Measurements from ENCODE around the gene APOA4.

The APOA4 gene

DNA sequence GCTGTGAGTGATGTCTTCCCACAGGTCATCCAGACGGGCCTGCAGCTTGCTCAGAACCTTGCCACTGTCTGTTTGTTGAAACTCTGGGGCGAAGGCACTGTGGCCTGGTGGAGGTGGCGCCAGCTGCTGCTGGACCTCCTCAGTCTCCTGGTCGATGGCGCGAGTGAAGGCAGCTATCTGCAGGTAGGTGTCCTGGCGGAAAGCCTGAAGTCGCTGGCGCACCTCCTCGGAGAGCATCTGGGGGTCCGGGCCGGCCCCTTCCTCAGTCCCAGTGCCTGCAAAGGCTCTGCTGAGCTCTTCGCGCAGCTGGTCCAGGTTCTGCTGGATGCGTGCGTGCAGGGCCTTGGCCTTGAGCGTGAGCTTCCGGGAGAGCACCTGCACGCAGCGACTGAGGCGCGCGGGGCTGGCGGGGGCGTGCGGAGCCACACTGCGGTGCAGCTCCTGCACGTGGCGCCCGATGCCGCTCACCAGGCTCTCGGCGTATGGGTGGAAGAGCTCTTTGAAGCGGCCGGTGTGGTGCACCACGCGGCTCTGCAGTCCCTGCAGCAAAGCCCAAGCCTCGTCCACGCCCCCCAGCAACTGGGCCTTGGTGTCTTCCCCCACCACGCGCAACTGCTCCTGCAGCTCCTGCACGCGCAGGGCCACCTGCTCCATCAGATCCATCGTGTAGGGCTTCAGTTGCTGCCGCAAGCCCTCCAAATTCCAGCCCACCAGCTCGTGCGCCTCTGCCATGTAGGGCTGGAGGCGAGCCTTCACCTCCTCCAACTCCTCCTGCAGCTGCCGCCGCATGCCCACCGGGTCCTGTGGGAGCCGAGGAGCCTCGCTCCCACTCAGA is 32.7 kb downstream of the APOA4 start:
- no peak overlapping the region for H3K4me3 ChIP-seq (ENCODE audit: extremely low read depth, insufficient read depth, low read length, poor library complexity, severe bottlenecking)
- peaks cover 15% of the 10 kb centered on the region for H3K36me3 ChIP-seq (ENCODE audit: control insufficient read depth, insufficient read depth, low read length)
- no peaks in the 10 kb centered on the region for H3K9me3 ChIP-seq (ENCODE audit: control insufficient read depth, low read length)
- no peak overlapping the region for H3K27ac ChIP-seq (ENCODE audit: low read depth, low read length, severe bottlenecking)
- 93 to 95% methylated on average over 48 to 49 of the region's 53 CpGs for WGBS, 2 experiments (ENCODE audit: insufficient coverage in 2 of 2)
- no peaks in the 10 kb centered on the region for H3K4me1 ChIP-seq (ENCODE audit: control insufficient read depth, insufficient read depth, low read length, poor library complexity, severe bottlenecking)

- 86 to 91% methylated on average over 3 of the region's 4 CpGs for WGBS, 2 experiments (ENCODE audit: insufficient coverage in 2 of 2)
Measured at GRCh38 chr11:116788975-116789374, 34.1 kb downstream of the APOA4 start.

DNA sequence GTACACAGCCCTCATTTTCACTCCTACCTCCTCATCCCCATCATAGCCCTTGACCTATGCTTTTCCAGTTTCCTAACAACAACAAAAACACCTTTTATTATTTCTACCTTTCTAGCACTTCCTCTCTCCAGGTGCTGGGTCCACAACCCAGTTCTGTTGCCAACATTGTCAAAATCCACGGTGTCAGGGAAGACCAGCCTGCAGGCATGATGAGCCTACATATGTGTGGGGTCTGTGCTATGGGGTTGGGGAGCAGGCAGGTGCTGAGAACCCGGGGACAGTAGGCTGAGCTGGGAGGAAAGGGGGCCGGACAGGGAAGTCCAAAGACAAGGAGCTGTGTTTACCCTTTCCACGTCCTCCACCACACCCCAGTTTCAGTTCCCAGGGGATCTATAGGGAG is 34.6 kb downstream of the APOA4 start:
- no peak overlapping the region for H3K27ac ChIP-seq (ENCODE audit: low read depth, low read length, severe bottlenecking)
- peaks cover 33% of the 10 kb centered on the region for H3K36me3 ChIP-seq (ENCODE audit: control insufficient read depth, insufficient read depth, low read length)
- peak overlapping the region; percentile 82 for H3K4me3 ChIP-seq (ENCODE audit: extremely low read depth, insufficient read depth, low read length, poor library complexity, severe bottlenecking)
- H3K4me1 ChIP-seq (ENCODE audit: control insufficient read depth, insufficient read depth, low read length, poor library complexity, severe bottlenecking) = no peaks in the 10 kb centered on the region
- 86 to 100% methylated on average over 1 to 2 of the region's 4 CpGs for WGBS, 2 experiments (ENCODE audit: insufficient coverage in 2 of 2)
- no peaks in the 10 kb centered on the region for H3K9me3 ChIP-seq (ENCODE audit: control insufficient read depth, low read length)

More at GRCh38 chr11:116788975-116789374, 34.1 kb downstream of the APOA4 start:
- Histone ChIP-seq H3K36me3 (ENCODE audit: control insufficient read depth, insufficient read depth, low read length) (peaks cover 29% of the 10 kb centered on the region), H3K27ac (ENCODE audit: low read depth, low read length, severe bottlenecking) (no peak overlapping the region), H3K4me3 (ENCODE audit: extremely low read depth, insufficient read depth, low read length, poor library complexity, severe bottlenecking) (no peak overlapping the region), H3K4me1 (ENCODE audit: control insufficient read depth, insufficient read depth, low read length, poor library complexity, severe bottlenecking) (no peaks in the 10 kb centered on the region), H3K9me3 (ENCODE audit: control insufficient read depth, low read length) (no peaks in the 10 kb centered on the region)

- Histone ChIP-seq H3K36me3 (ENCODE audit: control insufficient read depth, insufficient read depth, low read length) (peaks cover 39% of the 10 kb centered on the region), H3K4me1 (ENCODE audit: control insufficient read depth, insufficient read depth, low read length, poor library complexity, severe bottlenecking) (no peaks in the 10 kb centered on the region), H3K27ac (ENCODE audit: low read depth, low read length, severe bottlenecking) (no peak within 1 kb of the TSS), H3K9me3 (ENCODE audit: control insufficient read depth, low read length) (no peaks in the 10 kb centered on the region), H3K4me3 (ENCODE audit: extremely low read depth, insufficient read depth, low read length, poor library complexity, severe bottlenecking) (peak within 1 kb of the TSS; percentile 82)
- 1% methylated on average over 48 to 51 of the region's 56 CpGs for WGBS, 2 experiments (ENCODE audit: insufficient coverage in 2 of 2)
Measured at GRCh38 chr11:116787786-116788486, 35.2 kb downstream of the APOA4 start, which contains the start of gene ZPR1. Gene ZPR1, minus strand, starts transcription at chr11:116788023. Its CDS starts 33 bp downstream, at chr11:116787990.

GRCh38 chr11:116787436-116787785 is 35.7 kb downstream of the APOA4 start:
- WGBS, 2 experiments (ENCODE audit: insufficient coverage in 2 of 2) = 0 to 7% methylated on average over 2 to 6 of the region's 15 CpGs
- Histone ChIP-seq H3K9me3 (ENCODE audit: control insufficient read depth, low read length) (no peaks in the 10 kb centered on the region), H3K4me1 (ENCODE audit: control insufficient read depth, insufficient read depth, low read length, poor library complexity, severe bottlenecking) (no peaks in the 10 kb centered on the region), H3K4me3 (ENCODE audit: extremely low read depth, insufficient read depth, low read length, poor library complexity, severe bottlenecking) (peak overlapping the region; percentile 82), H3K36me3 (ENCODE audit: control insufficient read depth, insufficient read depth, low read length) (peaks cover 44% of the 10 kb centered on the region), H3K27ac (ENCODE audit: low read depth, low read length, severe bottlenecking) (no peak overlapping the region)

DNA sequence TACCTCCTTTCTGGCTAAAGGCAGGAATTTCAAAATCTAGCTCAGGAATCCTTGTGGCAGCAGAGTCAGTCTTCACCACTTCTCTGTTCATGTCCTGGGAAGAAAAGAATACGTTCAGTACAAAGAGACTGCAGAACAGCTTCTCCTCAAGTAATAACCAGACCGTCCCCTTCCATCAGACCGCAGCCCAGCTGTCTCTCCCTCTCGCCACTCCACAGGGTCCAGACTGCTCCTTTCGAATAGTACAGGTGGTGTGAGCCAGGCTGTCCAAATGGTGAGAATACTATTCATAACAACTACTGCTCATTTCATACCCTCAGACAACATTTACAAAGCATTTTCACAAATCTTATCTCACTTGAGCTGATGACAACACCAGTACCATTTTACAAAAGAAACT is 36.1 kb downstream of the APOA4 start:
- Histone ChIP-seq H3K9me3 (ENCODE audit: control insufficient read depth, low read length) (no peaks in the 10 kb centered on the region), H3K4me1 (ENCODE audit: control insufficient read depth, insufficient read depth, low read length, poor library complexity, severe bottlenecking) (no peaks in the 10 kb centered on the region), H3K4me3 (ENCODE audit: extremely low read depth, insufficient read depth, low read length, poor library complexity, severe bottlenecking) (peak overlapping the region; percentile 82), H3K36me3 (ENCODE audit: control insufficient read depth, insufficient read depth, low read length) (peaks cover 49% of the 10 kb centered on the region), H3K27ac (ENCODE audit: low read depth, low read length, severe bottlenecking) (no peak overlapping the region)
- WGBS, 2 experiments (ENCODE audit: insufficient coverage in 2 of 2) = 80 to 88% methylated on average over 1 to 2 of the region's 5 CpGs

DNA sequence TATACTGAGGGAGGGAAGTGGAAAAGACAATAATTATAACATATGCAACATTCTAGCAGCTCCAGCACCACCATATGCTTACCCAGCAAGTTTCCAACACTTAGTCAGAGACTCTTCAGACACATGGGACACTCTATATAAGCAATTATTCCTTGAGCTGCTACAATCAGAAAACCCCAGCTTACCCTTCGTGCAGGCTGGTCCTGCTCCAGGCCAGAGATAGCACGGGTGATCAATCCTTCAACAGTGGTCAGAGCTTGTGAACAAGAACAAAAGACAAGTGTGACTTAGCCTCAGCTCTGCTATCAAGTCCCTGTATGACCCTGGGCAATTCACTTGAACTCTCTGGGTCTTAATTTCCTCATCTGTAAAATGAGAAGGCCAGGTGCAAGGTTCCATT is 36.8 kb downstream of the APOA4 start:
- Histone ChIP-seq H3K36me3 (ENCODE audit: control insufficient read depth, insufficient read depth, low read length) (peaks cover 54% of the 10 kb centered on the region), H3K27ac (ENCODE audit: low read depth, low read length, severe bottlenecking) (no peak overlapping the region), H3K9me3 (ENCODE audit: control insufficient read depth, low read length) (no peaks in the 10 kb centered on the region), H3K4me1 (ENCODE audit: control insufficient read depth, insufficient read depth, low read length, poor library complexity, severe bottlenecking) (no peaks in the 10 kb centered on the region), H3K4me3 (ENCODE audit: extremely low read depth, insufficient read depth, low read length, poor library complexity, severe bottlenecking) (no peak overlapping the region)
- 100% methylated on average over 2 of the region's 2 CpGs for WGBS, 2 experiments (ENCODE audit: insufficient coverage in 2 of 2)

- Histone ChIP-seq H3K9me3 (ENCODE audit: control insufficient read depth, low read length) (no peaks in the 10 kb centered on the region), H3K27ac (ENCODE audit: low read depth, low read length, severe bottlenecking) (no peak overlapping the region), H3K4me3 (ENCODE audit: extremely low read depth, insufficient read depth, low read length, poor library complexity, severe bottlenecking) (no peak overlapping the region), H3K36me3 (ENCODE audit: control insufficient read depth, insufficient read depth, low read length) (peaks cover 88% of the 10 kb centered on the region), H3K4me1 (ENCODE audit: control insufficient read depth, insufficient read depth, low read length, poor library complexity, severe bottlenecking) (no peaks in the 10 kb centered on the region)
- 94 to 100% methylated on average over 3 to 4 of the region's 4 CpGs for WGBS, 2 experiments (ENCODE audit: insufficient coverage in 2 of 2)
Measured at GRCh38 chr11:116782728-116783127, 40.4 kb downstream of the APOA4 start.

DNA sequence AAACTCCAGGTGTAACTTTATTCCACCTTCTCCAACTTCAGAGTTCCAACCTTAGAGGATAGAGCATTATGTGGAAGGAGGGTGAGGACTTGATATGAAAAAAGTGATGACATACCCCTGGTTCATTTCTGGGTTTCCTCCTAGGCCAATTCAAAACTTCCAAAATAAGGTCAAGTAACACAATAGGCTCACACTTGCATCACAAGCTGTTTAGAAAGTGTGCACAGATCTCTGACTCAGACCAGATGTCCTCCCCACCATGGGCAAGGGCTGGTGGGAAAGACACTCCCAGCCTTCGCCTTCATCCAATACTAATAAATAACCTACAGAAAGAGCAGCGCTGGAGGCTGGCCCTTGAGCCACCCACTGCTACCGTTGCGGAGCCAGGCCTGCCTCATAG is 44.5 kb downstream of the APOA4 start:
- no peaks in the 10 kb centered on the region for H3K4me1 ChIP-seq (ENCODE audit: control insufficient read depth, insufficient read depth, low read length, poor library complexity, severe bottlenecking)
- no peak overlapping the region for H3K27ac ChIP-seq (ENCODE audit: low read depth, low read length, severe bottlenecking)
- WGBS, 2 experiments (ENCODE audit: insufficient coverage in 2 of 2) = 89 to 93% methylated on average over 3 to 4 of the region's 4 CpGs
- H3K36me3 ChIP-seq (ENCODE audit: control insufficient read depth, insufficient read depth, low read length) = peaks cover 65% of the 10 kb centered on the region
- H3K9me3 ChIP-seq (ENCODE audit: control insufficient read depth, low read length) = no peaks in the 10 kb centered on the region
- no peak overlapping the region for H3K4me3 ChIP-seq (ENCODE audit: extremely low read depth, insufficient read depth, low read length, poor library complexity, severe bottlenecking)

DNA sequence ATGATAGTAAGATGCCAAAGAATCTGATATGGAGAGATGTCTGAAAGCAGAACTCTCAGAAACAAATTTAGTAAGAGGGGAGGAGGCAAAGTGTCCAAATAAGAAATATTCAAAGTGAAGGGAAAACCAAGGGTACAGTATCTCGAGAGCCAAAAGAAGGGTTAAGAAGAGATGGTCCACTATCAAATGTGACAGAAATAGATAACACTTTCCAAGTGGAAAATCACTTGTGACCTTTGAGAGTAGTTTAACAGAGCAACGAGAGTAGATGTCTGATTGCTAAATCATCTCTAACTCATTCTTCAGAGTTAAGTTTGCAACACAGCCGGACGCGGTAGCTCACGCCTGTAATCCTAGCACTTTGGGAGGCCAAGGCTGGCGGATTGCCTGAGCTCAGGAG is 46.0 kb downstream of the APOA4 start:
- Histone ChIP-seq H3K9me3 (ENCODE audit: control insufficient read depth, low read length) (no peaks in the 10 kb centered on the region), H3K4me3 (ENCODE audit: extremely low read depth, insufficient read depth, low read length, poor library complexity, severe bottlenecking) (no peak overlapping the region), H3K4me1 (ENCODE audit: control insufficient read depth, insufficient read depth, low read length, poor library complexity, severe bottlenecking) (peaks cover under 1% of the 10 kb centered on the region), H3K36me3 (ENCODE audit: control insufficient read depth, insufficient read depth, low read length) (peaks cover 50% of the 10 kb centered on the region), H3K27ac (ENCODE audit: low read depth, low read length, severe bottlenecking) (no peak overlapping the region)
- 94 to 100% methylated on average over 6 of the region's 7 CpGs for WGBS, 2 experiments (ENCODE audit: insufficient coverage in 2 of 2)

DNA sequence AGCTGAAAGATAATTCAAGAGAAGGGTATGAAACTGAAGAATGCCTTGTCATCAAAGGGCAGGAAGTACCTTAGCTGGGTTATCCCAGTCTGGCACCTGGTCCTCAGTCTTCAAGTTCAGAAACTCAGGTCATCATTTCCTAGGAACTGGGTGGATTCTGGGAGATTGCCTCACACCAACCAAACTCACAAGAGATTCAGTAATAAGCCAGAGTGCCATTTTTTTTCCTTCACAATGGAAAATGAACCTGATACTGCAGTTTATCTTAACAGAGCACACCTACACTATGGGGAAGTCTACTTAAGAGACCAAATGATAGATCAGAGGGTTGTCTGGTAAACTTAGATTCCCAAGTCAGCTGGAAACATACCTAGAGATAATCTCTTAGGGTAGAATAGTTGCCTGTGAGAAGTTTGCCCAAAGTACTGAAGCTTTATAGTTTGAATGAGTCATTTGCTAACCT is 46.6 kb downstream of the APOA4 start:
- peaks cover 5% of the 10 kb centered on the region for H3K4me1 ChIP-seq (ENCODE audit: control insufficient read depth, insufficient read depth, low read length, poor library complexity, severe bottlenecking)
- H3K9me3 ChIP-seq (ENCODE audit: control insufficient read depth, low read length) = no peaks in the 10 kb centered on the region
- H3K27ac ChIP-seq (ENCODE audit: low read depth, low read length, severe bottlenecking) = no peak overlapping the region
- peaks cover 46% of the 10 kb centered on the region for H3K36me3 ChIP-seq (ENCODE audit: control insufficient read depth, insufficient read depth, low read length)
- H3K4me3 ChIP-seq (ENCODE audit: extremely low read depth, insufficient read depth, low read length, poor library complexity, severe bottlenecking) = no peak overlapping the region
